ENCODE data around the gene ELOVL6. TPM values are rescaled to one million over a fixed set of nuclear protein-coding genes. Genes with fewer than 3 reads are reported as not detected.

Gene ELOVL6
- total RNA-seq, 4 donors from 2014 or later: 0.10 to 0.42 (median 0.13) TPM; not detected in 1

GRCh38 chr4:110142461-110142860, 56.0 kb downstream of the ELOVL6 start:
- DNase-seq (no peak), ATAC-seq (no peak)
- intact Hi-C loops (cut with DNase I; ENCODE audit: low total_unique reads) (no loop called here), in situ Hi-C loops (cut with MboI; ENCODE audit: low sequenced_read_pairs in 4 of 4) (no loop called here)
- Histone ChIP-seq H3K9me3 (no peaks in the 10 kb centered on the region), H3K27ac (no peak overlapping the region), H3K36me3 (no peaks in the 10 kb centered on the region), H3K27me3 (no peaks in the 10 kb centered on the region), H3K4me3 (no peak overlapping the region), H3K4me1 (no peaks in the 10 kb centered on the region)
- no peak for TF ChIP-seq CTCF (IDR thresholded peaks at IDR 0.05 in 4 of 5, conservative IDR thresholded peaks at IDR 0.05 in 1 of 5)
- TF ChIP-seq POLR2A (IDR thresholded peaks at IDR 0.05): no peak

DNA sequence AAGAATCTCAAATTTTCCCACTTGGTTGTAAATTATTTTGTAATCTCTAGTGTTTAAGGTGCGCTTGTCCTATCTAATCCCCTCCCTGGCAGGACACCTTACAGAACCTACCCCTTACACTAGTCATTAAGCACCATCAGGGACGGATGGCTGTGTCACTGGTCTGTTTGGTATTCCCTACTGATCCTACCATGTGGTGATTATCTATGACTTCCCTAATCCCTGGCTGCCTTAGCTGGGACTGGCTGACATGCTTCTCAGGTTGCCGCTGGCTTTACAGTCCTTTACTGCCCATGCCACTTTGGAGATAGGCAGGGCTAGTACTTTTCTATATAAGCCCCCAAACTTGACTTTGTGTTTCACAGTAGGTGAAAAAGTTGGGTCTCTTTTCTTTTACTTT, 58.6 kb downstream of the ELOVL6 start:
- Histone ChIP-seq H3K9me3 (no peaks in the 10 kb centered on the region), H3K4me1 (no peaks in the 10 kb centered on the region), H3K27me3 (no peaks in the 10 kb centered on the region), H3K4me3 (no peak overlapping the region), H3K36me3 (no peaks in the 10 kb centered on the region), H3K27ac (no peak overlapping the region)
- no peak for ATAC-seq
- no peak for DNase-seq
- no peak for TF ChIP-seq POLR2A (IDR thresholded peaks at IDR 0.05)
- TF ChIP-seq CTCF (IDR thresholded peaks at IDR 0.05 in 4 of 5, conservative IDR thresholded peaks at IDR 0.05 in 1 of 5): no peak
- in situ Hi-C loops (cut with MboI; ENCODE audit: low sequenced_read_pairs in 4 of 4) (no loop called here), intact Hi-C loops (cut with DNase I; ENCODE audit: low total_unique reads) (no loop called here)

DNA sequence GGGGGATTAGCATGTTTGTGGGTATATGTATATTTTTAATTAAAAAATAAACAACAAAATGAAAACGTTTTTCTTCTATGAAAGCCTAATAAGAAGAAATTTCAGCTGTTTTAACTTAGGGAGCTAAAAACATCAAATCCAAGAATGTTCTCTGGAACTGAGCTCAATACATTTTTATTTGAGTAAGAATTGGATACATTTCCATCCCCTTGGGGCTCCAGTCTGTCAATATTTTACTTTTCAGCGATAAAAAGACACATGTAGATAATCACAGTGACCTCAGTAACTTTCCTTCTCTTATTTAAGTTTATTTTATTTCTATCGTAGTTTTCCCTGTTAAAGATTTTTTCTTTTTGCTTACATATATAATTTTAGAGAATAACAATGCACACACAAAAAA, 59.3 kb downstream of the ELOVL6 start:
- TF ChIP-seq POLR2A (IDR thresholded peaks at IDR 0.05): no peak
- no peak for ATAC-seq
- in situ Hi-C loops (cut with MboI; ENCODE audit: low sequenced_read_pairs in 4 of 4) (no loop called here), intact Hi-C loops (cut with DNase I; ENCODE audit: low total_unique reads) (no loop called here)
- H3K27ac ChIP-seq: no peak overlapping the region
- H3K9me3 ChIP-seq: no peaks in the 10 kb centered on the region
- no peaks in the 10 kb centered on the region for H3K27me3 ChIP-seq
- no peaks in the 10 kb centered on the region for H3K36me3 ChIP-seq
- no peak overlapping the region for H3K4me3 ChIP-seq
- no peaks in the 10 kb centered on the region for H3K4me1 ChIP-seq
- DNase-seq: no peak

DNA sequence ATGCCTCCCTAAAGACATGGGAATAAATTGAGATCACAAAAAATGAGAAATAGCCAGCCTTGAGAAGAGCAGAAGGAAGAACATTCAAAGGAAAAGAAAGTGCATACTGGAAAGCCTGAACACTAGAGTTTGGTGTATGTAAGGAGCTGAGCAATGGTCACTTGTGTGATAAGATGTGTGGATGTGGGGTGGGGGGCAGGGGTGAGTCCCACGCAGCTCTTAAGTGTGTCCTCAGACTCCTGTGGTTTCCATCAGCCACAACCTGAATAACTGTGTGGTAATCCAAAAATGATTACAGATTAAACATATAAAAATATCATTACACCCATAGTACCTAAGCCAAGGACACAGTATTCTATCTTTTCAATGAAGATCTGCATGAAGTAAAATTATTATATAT, 59.9 kb downstream of the ELOVL6 start:
- Histone ChIP-seq H3K36me3 (no peaks in the 10 kb centered on the region), H3K27me3 (no peaks in the 10 kb centered on the region), H3K4me3 (no peak overlapping the region), H3K9me3 (no peaks in the 10 kb centered on the region), H3K27ac (no peak overlapping the region), H3K4me1 (no peaks in the 10 kb centered on the region)
- ATAC-seq (no peak), DNase-seq (no peak)
- intact Hi-C loops (cut with DNase I; ENCODE audit: low total_unique reads) (no loop called here), in situ Hi-C loops (cut with MboI; ENCODE audit: low sequenced_read_pairs in 4 of 4) (no loop called here)
- TF ChIP-seq POLR2A (IDR thresholded peaks at IDR 0.05): no peak
- no peak for TF ChIP-seq CTCF (IDR thresholded peaks at IDR 0.05 in 4 of 5, conservative IDR thresholded peaks at IDR 0.05 in 1 of 5)

- DNase-seq (no peak), ATAC-seq (no peak)
- Histone ChIP-seq H3K27ac (no peak overlapping the region), H3K9me3 (no peaks in the 10 kb centered on the region), H3K4me1 (no peaks in the 10 kb centered on the region), H3K4me3 (no peak overlapping the region), H3K27me3 (no peaks in the 10 kb centered on the region), H3K36me3 (no peaks in the 10 kb centered on the region)
- intact Hi-C loops (cut with DNase I; ENCODE audit: low total_unique reads): no loop called here
- no peak for TF ChIP-seq CTCF (IDR thresholded peaks at IDR 0.05 in 4 of 5, conservative IDR thresholded peaks at IDR 0.05 in 1 of 5)
- no peak for TF ChIP-seq POLR2A (IDR thresholded peaks at IDR 0.05)
- in situ Hi-C loops (cut with MboI; ENCODE audit: low sequenced_read_pairs in 4 of 4): no loop called here
Measured at GRCh38 chr4:110137829-110138228, 60.6 kb downstream of the ELOVL6 start.
